Panc1 (cell line): ENCODE results near the gene NBPF8. TPM values are rescaled to one million over a fixed set of nuclear protein-coding genes. Genes with fewer than 3 reads are reported as not detected.
"Not testable (repeated sequence)": the region's sequence is repeated elsewhere in the genome, so short reads cannot be mapped to it uniquely, and the experiment has no call there.

Source experiments
- ATAC-seq: fragments of 200-7000 bp; cut with Tn5 transposase; 2 replicates; pipeline ENCODE4 v1.9.1; 2020; ENCODE audit warnings: mild to moderate bottlenecking, moderate library complexity
- Bru-seq: library from RNA; stranded (reverse); fragments of 400-500 nt; gene quantifications from one replicate; lab custom pipeline; 2021; lab: Mats Ljungman, UMichigan
- BruChase-seq, 2 experiments: library from RNA; stranded (reverse); fragments of 400-500 nt; gene quantifications; one replicate each; lab custom pipeline; 2021; lab: Mats Ljungman, UMichigan
- BruUV-seq: library from RNA; stranded (reverse); fragments of 400-500 nt; replicated peaks from 2 replicates; lab custom pipeline; 2021; lab: Mats Ljungman, UMichigan
- CTCF ChIA-PET: fragments of 300-600 bp; sonication (Branson Sonifier 250); formaldehyde crosslinking; loops from one replicate; lab custom pipeline; 2022; ENCODE audit warnings: antibody characterized with exemption; lab: Charles Lee
- POLR2A ChIA-PET: fragments of 300-600 bp; sonication (Branson Sonifier 250); formaldehyde crosslinking; loops from one replicate; lab custom pipeline; 2022; ENCODE audit warnings: antibody characterized with exemption; lab: Charles Lee
- DNase-seq: peaks from one replicate; pipeline ENCODE4 v3.0.0-alpha.2; 2010; ENCODE audit warnings: low read depth, low spot score
- H3K27ac ChIP-seq: 2 replicates; pipeline ENCODE4 v1.5.1; 2011; ENCODE audit warnings: mild to moderate bottlenecking, low read length, inconsistent platforms
- H3K27me3 ChIP-seq: fragments of 200-500 bp; sonication (Bioruptor generic); 2 replicates; pipeline ENCODE4 v1.6.0; 2014; ENCODE audit warnings: low read length, inconsistent platforms; ENCODE audit not compliant: control insufficient read depth, insufficient read depth
- H3K36me3 ChIP-seq: fragments of 200-500 bp; sonication (Bioruptor generic); 2 replicates; pipeline ENCODE4 v1.5.1; 2014; ENCODE audit warnings: inconsistent platforms, mild to moderate bottlenecking, low read length, moderate library complexity; ENCODE audit not compliant: control insufficient read depth, insufficient read depth
- H3K4me1 ChIP-seq: 2 replicates; pipeline ENCODE4 v1.5.1; 2011; ENCODE audit warnings: inconsistent platforms, mild to moderate bottlenecking, low read length, moderate library complexity; ENCODE audit not compliant: control insufficient read depth, insufficient read depth
- H3K4me3 ChIP-seq, 2 experiments: 2 replicates each; pipeline ENCODE4 v1.5.1; 2011 to 2012; ENCODE audit warnings: low read depth in 2 of 2, low read length in 2 of 2, mild to moderate bottlenecking in 2 of 2, inconsistent platforms in 1 of 2, moderate library complexity in 1 of 2
- H3K9me3 ChIP-seq: fragments of 200-500 bp; sonication (Bioruptor generic); 2 replicates; pipeline ENCODE4 v1.5.1; 2014; ENCODE audit warnings: low read depth, mild to moderate bottlenecking, inconsistent platforms, low read length, moderate library complexity; ENCODE audit not compliant: control insufficient read depth, insufficient read depth
- in situ Hi-C: cut with HindIII; loops from 2 replicates; pipeline ENCODE4 v1.10.0; 2016; ENCODE audit warnings: low sequenced_read_pairs, low pct_unique_long_range_greater_than_20kb
- intact Hi-C: fragments of 100-400 bp; cut with micrococcal nuclease; formaldehyde crosslinking; loops from one replicate; pipeline ENCODE4 v1.10.0; 2022; ENCODE audit not compliant: unreplicated experiment
- long read RNA-seq: library from polyadenylated mRNA; unstranded; transcript quantifications from one replicate; pipeline ENCODE4 v2.0.0, GENCODE V29; 2021; ENCODE audit not compliant: unreplicated experiment
- polyA plus RNA-seq: library from polyadenylated mRNA; unstranded; fragments of >200 nt; gene quantifications from one replicate; pipeline ENCODE4 v1.2.1, GENCODE V29; 2012; ENCODE audit warnings: missing spikeins; ENCODE audit not compliant: insufficient read length
- total RNA-seq: library from RNA; stranded (reverse); gene quantifications from one replicate; pipeline ENCODE4 v1.2.1, GENCODE V29; 2021; ENCODE audit not compliant: unreplicated experiment

NBPF8 gene
- total RNA-seq (22.3 TPM), Bru-seq, nascent RNA (percentile 70 among the genes with signal in this experiment), BruChase-seq, experiment 1, labeled RNA remaining after a 2-hour chase (percentile 75 among the genes with signal in this experiment), BruChase-seq, experiment 2, labeled RNA remaining after a 6-hour chase (percentile 76 among the genes with signal in this experiment)
- 10.3 TPM for polyA plus RNA-seq
- long read RNA-seq, partial matches to known transcripts: 23 of 37 reads
- long read RNA-seq, other reads (novel, unspliced or antisense): 14 of 37 reads

GRCh38 chr1:120414911-120415480 lies at the start of gene NBPF8:
Gene NBPF8, plus strand, starts transcription at chr1:120415035. Its CDS starts 21,488 bp downstream, at chr1:120436523.
- BruUV-seq, CTCF ChIA-PET, H3K4me1 ChIP-seq, H3K27me3 ChIP-seq, H3K9me3 ChIP-seq, DNase-seq, POLR2A ChIA-PET, H3K36me3 ChIP-seq, intact Hi-C loops, in situ Hi-C loops: not testable (repeated sequence)
- peak within 1 kb of the TSS; percentile 64 for H3K27ac ChIP-seq
- peak; percentile 99 for ATAC-seq
- H3K4me3 ChIP-seq: peak within 1 kb of the TSS; percentile 55 to 75

- ATAC-seq, CTCF ChIA-PET, DNase-seq, BruUV-seq, in situ Hi-C loops, H3K9me3 ChIP-seq, H3K4me1 ChIP-seq, H3K27me3 ChIP-seq, H3K27ac ChIP-seq, intact Hi-C loops, H3K36me3 ChIP-seq, POLR2A ChIA-PET, H3K4me3 ChIP-seq: not testable (repeated sequence)
Observed at GRCh38 chr1:120367709-120368108, 47.1 kb upstream of the NBPF8 start.

GRCh38 chr1:120386651-120387050 lies 28.2 kb upstream of the NBPF8 start:
- ATAC-seq, DNase-seq, H3K36me3 ChIP-seq, BruUV-seq, H3K27ac ChIP-seq, H3K27me3 ChIP-seq, in situ Hi-C loops, intact Hi-C loops, H3K4me1 ChIP-seq, POLR2A ChIA-PET, H3K9me3 ChIP-seq, CTCF ChIA-PET, H3K4me3 ChIP-seq: not testable (repeated sequence)

- H3K9me3 ChIP-seq, BruUV-seq, H3K4me1 ChIP-seq, ATAC-seq, POLR2A ChIA-PET, H3K27me3 ChIP-seq, H3K4me3 ChIP-seq, CTCF ChIA-PET, in situ Hi-C loops, H3K27ac ChIP-seq, intact Hi-C loops, DNase-seq, H3K36me3 ChIP-seq: not testable (repeated sequence)
Observed at GRCh38 chr1:120388597-120389126, 26.2 kb upstream of the NBPF8 start.

- ATAC-seq, POLR2A ChIA-PET, H3K36me3 ChIP-seq: not testable (repeated sequence)
Observed at GRCh38 chr1:120391365-120391764, 23.5 kb upstream of the NBPF8 start.

More at GRCh38 chr1:120391365-120391764, 23.5 kb upstream of the NBPF8 start:
- H3K27me3 ChIP-seq, in situ Hi-C loops, BruUV-seq, H3K4me1 ChIP-seq, DNase-seq, CTCF ChIA-PET, H3K27ac ChIP-seq, H3K9me3 ChIP-seq, H3K4me3 ChIP-seq, intact Hi-C loops: not testable (repeated sequence)
